Lower lobe of right lung (tissue), 2 donors: ENCODE data around the gene MSMO1. TPM values are rescaled to one million over a fixed set of nuclear protein-coding genes. Genes with fewer than 3 reads are reported as not detected.

Experiments
- ATAC-seq, 2 donors: fragments of 200-7000 bp; cut with Tn5 transposase; one replicate each; pipeline ENCODE4 v1.9.1; 2020 to 2022; ENCODE audit warnings: mild to moderate bottlenecking in 2 of 2, moderate library complexity in 2 of 2
- DNase-seq: peaks from one replicate; pipeline ENCODE4 v3.0.0-alpha.2; 2020
- H3K27ac ChIP-seq: fragments of 200-600 bp; one replicate; pipeline ENCODE4 v1.8.0; 2022
- H3K27me3 ChIP-seq: fragments of 200-600 bp; one replicate; pipeline ENCODE4 v1.8.0; 2022; ENCODE audit warnings: low read depth
- H3K36me3 ChIP-seq: fragments of 200-600 bp; one replicate; pipeline ENCODE4 v1.8.0; 2022; ENCODE audit warnings: mild to moderate bottlenecking
- H3K4me1 ChIP-seq: fragments of 200-600 bp; one replicate; pipeline ENCODE4 v1.8.0; 2022
- H3K4me3 ChIP-seq: fragments of 200-600 bp; one replicate; pipeline ENCODE4 v1.8.0; 2022; ENCODE audit warnings: mild to moderate bottlenecking
- H3K9me3 ChIP-seq: fragments of 200-600 bp; one replicate; pipeline ENCODE4 v1.8.0; 2022
- CTCF ChIP-seq: fragments of 200-600 bp; IDR thresholded peaks from one replicate; pipeline ENCODE4 v1.8.0; 2022; ENCODE audit warnings: antibody characterized with exemption, mild to moderate bottlenecking
- intact Hi-C: fragments of 100-400 bp; cut with DNase I; formaldehyde crosslinking; loops from one replicate; pipeline ENCODE4 v1.11.0; 2022
- total RNA-seq: library from RNA; stranded (reverse); fragmentation: NEBNext Ultra II Directional; extraction: Animal tissue kit (Norgen Biotek cat#: 25700); gene quantifications from one replicate; pipeline ENCODE4 v1.2.1, GENCODE V29; 2021
- donor health status: DM: no; HTN: yes; CAD: no; lungs with severe emphysema.

MSMO1 gene
- total RNA-seq, 1 donor from 2014 or later, result 138 TPM

GRCh38 chr4:165324918-165325304 lies 2.6 kb upstream of the MSMO1 start:
- intact Hi-C loops, result no loop called here
- DNase-seq, result no peak
- H3K9me3 ChIP-seq, result no peaks in the 10 kb centered on the region
- no peak for TF ChIP-seq CTCF
- H3K36me3 ChIP-seq, result no peaks in the 10 kb centered on the region
- no peak for ATAC-seq
- H3K4me3 ChIP-seq, result no peak overlapping the region
- no peak overlapping the region for H3K27ac ChIP-seq
- H3K27me3 ChIP-seq, result no peaks in the 10 kb centered on the region
- H3K4me1 ChIP-seq, result peaks cover 29% of the 10 kb centered on the region

GRCh38 chr4:165325732-165326512 lies 1.5 kb upstream of the MSMO1 start:
- no peaks in the 10 kb centered on the region for H3K36me3 ChIP-seq
- no peaks in the 10 kb centered on the region for H3K27me3 ChIP-seq
- H3K27ac ChIP-seq, result peak overlapping the region; percentile 85
- H3K4me3 ChIP-seq, result no peak overlapping the region
- no peak for TF ChIP-seq CTCF
- DNase-seq (no peak), ATAC-seq (peak in 1 of 2 donors; percentile 39)
- peaks cover 29% of the 10 kb centered on the region for H3K4me1 ChIP-seq
- intact Hi-C loops, result no loop called here
- no peaks in the 10 kb centered on the region for H3K9me3 ChIP-seq

- peak overlapping the region; percentile 84 for H3K4me3 ChIP-seq
- ATAC-seq (peak; percentile 49 to 77), DNase-seq (peak; percentile 55)
- H3K27me3 ChIP-seq, result no peaks in the 10 kb centered on the region
- peaks cover 29% of the 10 kb centered on the region for H3K4me1 ChIP-seq
- no peaks in the 10 kb centered on the region for H3K9me3 ChIP-seq
- peak overlapping the region; percentile 85 for H3K27ac ChIP-seq
- TF ChIP-seq CTCF, result no peak
- intact Hi-C loops, result no loop called here
- no peaks in the 10 kb centered on the region for H3K36me3 ChIP-seq
Observed at GRCh38 chr4:165326831-165327210, 648 bp upstream of the MSMO1 start.

GRCh38 chr4:165328101-165328425 lies 594 bp downstream of the MSMO1 start:
- H3K36me3 ChIP-seq, result no peaks in the 10 kb centered on the region
- peak overlapping the region; percentile 84 for H3K4me3 ChIP-seq
- H3K4me1 ChIP-seq, result peaks cover 29% of the 10 kb centered on the region
- ATAC-seq, result no peak
- intact Hi-C loops, result no loop called here
- no peak for DNase-seq
- no peak for TF ChIP-seq CTCF
- H3K27me3 ChIP-seq, result no peaks in the 10 kb centered on the region
- H3K9me3 ChIP-seq, result no peaks in the 10 kb centered on the region
- H3K27ac ChIP-seq, result peak overlapping the region; percentile 66

- Histone ChIP-seq H3K27ac (no peak overlapping the region), H3K36me3 (peaks cover 6% of the 10 kb centered on the region), H3K4me3 (peak overlapping the region; percentile 84), H3K27me3 (no peaks in the 10 kb centered on the region), H3K4me1 (peaks cover 29% of the 10 kb centered on the region), H3K9me3 (no peaks in the 10 kb centered on the region)
- intact Hi-C loops, result no loop called here
- ATAC-seq (no peak), DNase-seq (no peak)
- TF ChIP-seq CTCF, result no peak
Observed at GRCh38 chr4:165328708-165329107, 1.2 kb downstream of the MSMO1 start.
